ENCODE data around the gene LSAMP. TPM values are rescaled to one million over a fixed set of nuclear protein-coding genes. Genes with fewer than 3 reads are reported as not detected.

The LSAMP gene
- not detected for total RNA-seq

DNA sequence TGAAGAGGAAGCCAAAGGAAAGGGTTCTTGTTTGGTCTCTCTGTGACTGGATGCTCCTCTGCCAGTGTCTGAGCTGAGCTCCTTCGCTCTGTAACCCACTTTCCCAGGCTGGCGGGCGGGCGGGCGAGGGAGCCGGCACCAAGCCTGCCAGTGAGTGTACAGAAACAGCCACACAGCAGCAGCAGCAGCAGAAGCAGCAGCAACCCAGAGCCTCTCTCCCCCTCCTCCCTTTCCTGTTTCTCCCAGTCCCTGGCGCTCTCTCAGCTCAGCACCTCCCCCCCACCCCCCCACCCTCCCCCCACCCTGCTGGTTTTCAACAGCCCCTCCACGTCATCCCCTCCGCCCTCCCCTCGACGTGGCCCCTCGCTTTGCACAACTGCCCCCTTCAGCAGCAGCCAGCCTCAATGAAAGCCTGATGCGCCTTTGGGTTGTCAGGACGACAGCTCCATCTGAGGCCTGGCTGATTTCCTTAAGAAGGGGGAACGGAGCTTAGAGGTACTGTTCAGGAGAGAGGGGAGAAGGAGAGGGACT lies at the start of gene LSAMP:
Gene LSAMP (minus strand): TSS at position 177 of the 531 bp plus-strand sequence.
- Mint-ChIP-seq H3K4me1 (ENCODE audit: low read depth) (no peaks in the 10 kb centered on the region), H3K9me3 (no peaks in the 10 kb centered on the region), H3K27ac (no peak within 1 kb of the TSS), H3K36me3 (ENCODE audit: low read depth) (no peaks in the 10 kb centered on the region), H3K27me3 (peaks cover 12% of the 10 kb centered on the region), H3K4me3 (no peak within 1 kb of the TSS)
- intact Hi-C loops (cut with micrococcal nuclease), result no loop called here
- ATAC-seq, result no peak
- ChIA-PET CTCF (no interaction called here), POLR2A (no interaction called here)
- no peak for DNase-seq
- TF ChIP-seq, protein P1, sequence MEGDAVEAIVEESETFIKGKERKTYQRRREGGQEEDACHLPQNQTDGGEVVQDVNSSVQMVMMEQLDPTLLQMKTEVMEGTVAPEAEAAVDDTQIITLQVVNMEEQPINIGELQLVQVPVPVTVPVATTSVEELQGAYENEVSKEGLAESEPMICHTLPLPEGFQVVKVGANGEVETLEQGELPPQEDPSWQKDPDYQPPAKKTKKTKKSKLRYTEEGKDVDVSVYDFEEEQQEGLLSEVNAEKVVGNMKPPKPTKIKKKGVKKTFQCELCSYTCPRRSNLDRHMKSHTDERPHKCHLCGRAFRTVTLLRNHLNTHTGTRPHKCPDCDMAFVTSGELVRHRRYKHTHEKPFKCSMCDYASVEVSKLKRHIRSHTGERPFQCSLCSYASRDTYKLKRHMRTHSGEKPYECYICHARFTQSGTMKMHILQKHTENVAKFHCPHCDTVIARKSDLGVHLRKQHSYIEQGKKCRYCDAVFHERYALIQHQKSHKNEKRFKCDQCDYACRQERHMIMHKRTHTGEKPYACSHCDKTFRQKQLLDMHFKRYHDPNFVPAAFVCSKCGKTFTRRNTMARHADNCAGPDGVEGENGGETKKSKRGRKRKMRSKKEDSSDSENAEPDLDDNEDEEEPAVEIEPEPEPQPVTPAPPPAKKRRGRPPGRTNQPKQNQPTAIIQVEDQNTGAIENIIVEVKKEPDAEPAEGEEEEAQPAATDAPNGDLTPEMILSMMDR (IDR thresholded peaks at IDR 0.05), result no peak

DNA sequence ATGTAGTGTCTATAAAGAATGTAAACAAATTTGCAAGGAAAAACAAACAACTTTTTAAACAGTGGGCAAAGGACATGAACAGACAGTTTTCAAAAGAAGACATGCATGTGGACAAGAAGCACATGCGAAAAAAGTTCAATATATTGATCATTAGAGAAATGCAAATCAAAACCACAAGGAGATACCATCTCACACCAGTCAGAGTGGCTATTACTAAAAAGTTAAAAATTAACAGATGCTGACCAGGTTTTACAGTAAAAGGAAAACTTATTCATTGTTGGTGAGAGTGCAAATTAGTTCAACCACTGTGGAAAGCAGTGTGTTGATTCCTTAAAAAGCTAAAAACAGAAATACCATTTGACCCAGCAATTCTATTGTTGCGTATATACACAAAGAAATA lies 47.1 kb upstream of the LSAMP start:
- H3K27ac Mint-ChIP-seq, result no peak overlapping the region
- no peaks in the 10 kb centered on the region for H3K27me3 Mint-ChIP-seq
- intact Hi-C loops (cut with micrococcal nuclease), result no loop called here
- no peaks in the 10 kb centered on the region for H3K36me3 Mint-ChIP-seq (ENCODE audit: low read depth)
- H3K9me3 Mint-ChIP-seq, result peaks cover 7% of the 10 kb centered on the region
- H3K4me3 Mint-ChIP-seq, result no peak overlapping the region
- ATAC-seq (no peak), DNase-seq (no peak)
- ChIA-PET POLR2A (no interaction called here), CTCF (no interaction called here)
- no peaks in the 10 kb centered on the region for H3K4me1 Mint-ChIP-seq (ENCODE audit: low read depth)
- TF ChIP-seq, protein P1 (IDR thresholded peaks at IDR 0.05), result no peak

DNA sequence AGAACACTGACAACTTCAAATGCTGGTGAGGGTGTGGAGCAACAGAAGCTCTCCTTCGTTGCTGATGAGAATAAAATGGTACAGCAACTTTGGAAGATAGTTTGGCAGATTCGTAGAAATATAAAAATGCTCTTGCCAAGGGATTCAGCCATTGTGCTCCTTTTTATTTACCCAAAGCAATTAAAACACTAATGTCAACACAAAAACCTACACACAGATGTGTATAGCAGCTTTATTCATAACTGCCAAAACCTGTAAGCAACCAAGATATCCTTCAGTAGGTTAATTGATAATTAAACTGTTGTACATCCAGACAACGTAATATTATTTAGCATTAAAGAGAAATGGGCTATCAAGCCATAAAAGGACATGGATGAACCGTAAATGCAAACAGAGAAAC lies 37.8 kb upstream of the LSAMP start:
- Mint-ChIP-seq H3K36me3 (ENCODE audit: low read depth) (no peaks in the 10 kb centered on the region), H3K27me3 (no peaks in the 10 kb centered on the region), H3K9me3 (peaks cover 14% of the 10 kb centered on the region), H3K27ac (no peak overlapping the region), H3K4me3 (no peak overlapping the region), H3K4me1 (ENCODE audit: low read depth) (no peaks in the 10 kb centered on the region)
- CTCF ChIA-PET, result no interaction called here
- ATAC-seq (no peak), DNase-seq (no peak)
- TF ChIP-seq, protein P1 (IDR thresholded peaks at IDR 0.05), result no peak
- intact Hi-C loops (cut with micrococcal nuclease), result no loop called here
- POLR2A ChIA-PET, result no interaction called here

- intact Hi-C loops (cut with micrococcal nuclease), result no loop called here
- Mint-ChIP-seq H3K36me3 (ENCODE audit: low read depth) (no peaks in the 10 kb centered on the region), H3K4me1 (ENCODE audit: low read depth) (no peaks in the 10 kb centered on the region), H3K4me3 (no peak overlapping the region), H3K27me3 (no peaks in the 10 kb centered on the region), H3K27ac (no peak overlapping the region), H3K9me3 (peaks cover 17% of the 10 kb centered on the region)
- ChIA-PET CTCF (no interaction called here), POLR2A (no interaction called here)
- TF ChIP-seq, protein P1 (IDR thresholded peaks at IDR 0.05), result no peak
- ATAC-seq (no peak), DNase-seq (no peak)
Observed at GRCh38 chr3:116476691-116477090, 31.4 kb upstream of the LSAMP start.

GRCh38 chr3:116474801-116475200 lies 29.5 kb upstream of the LSAMP start:
- no peaks in the 10 kb centered on the region for H3K4me1 Mint-ChIP-seq (ENCODE audit: low read depth)
- ChIA-PET CTCF (no interaction called here), POLR2A (no interaction called here)
- peaks cover 15% of the 10 kb centered on the region for H3K9me3 Mint-ChIP-seq
- no peaks in the 10 kb centered on the region for H3K36me3 Mint-ChIP-seq (ENCODE audit: low read depth)
- H3K4me3 Mint-ChIP-seq, result no peak overlapping the region
- TF ChIP-seq, protein P1 (IDR thresholded peaks at IDR 0.05), result no peak
- no peaks in the 10 kb centered on the region for H3K27me3 Mint-ChIP-seq
- no peak overlapping the region for H3K27ac Mint-ChIP-seq
- intact Hi-C loops (cut with micrococcal nuclease), result no loop called here
- DNase-seq (no peak), ATAC-seq (no peak)

All from activated CD8-positive, alpha-beta T cell treated with anti-CD3 and anti-CD28 coated beads for 36 hours (primary cell).